HG02571 (cell line): Measurements from ENCODE around the gene CRX.
"Not testable (repeated sequence)": the region's sequence is repeated elsewhere in the genome, so short reads cannot be mapped to it uniquely, and the experiment has no call there.

Experiments
- ATAC-seq: cut with Tn5 transposase; IDR thresholded peaks from one replicate; pipeline ENCODE4 v1.9.1; 2021; ENCODE audit warnings: mild to moderate bottlenecking, moderate library complexity; ENCODE audit not compliant: unreplicated experiment

Gene CRX

GRCh38 chr19:47858646-47859285 lies 37.0 kb downstream of the CRX start, which contains the start of gene TPRX2:
TSS of gene TPRX2 (plus strand) at chr19:47859235. CDS start at chr19:47859247, 12 bp downstream.
- not testable (repeated sequence) for ATAC-seq

GRCh38 chr19:47859838-47860237 lies 38.1 kb downstream of the CRX start:
- ATAC-seq = not testable (repeated sequence)

- no peak for ATAC-seq
Measured at GRCh38 chr19:47860602-47861297, 39.0 kb downstream of the CRX start.

GRCh38 chr19:47861630-47862029 lies 39.9 kb downstream of the CRX start:
- no peak for ATAC-seq

- ATAC-seq = no peak
Measured at GRCh38 chr19:47863514-47863936, 41.8 kb downstream of the CRX start.

- no peak for ATAC-seq
Measured at GRCh38 chr19:47865166-47865565, 43.4 kb downstream of the CRX start.

- no peak for ATAC-seq
Measured at GRCh38 chr19:47878906-47879305, 57.2 kb downstream of the CRX start.

GRCh38 chr19:47879385-47879784 lies 57.6 kb downstream of the CRX start:
- not testable (repeated sequence) for ATAC-seq

GRCh38 chr19:47881757-47882156 lies 60.0 kb downstream of the CRX start:
- no peak for ATAC-seq

- no peak for ATAC-seq
Measured at GRCh38 chr19:47882890-47883289, 61.2 kb downstream of the CRX start.

GRCh38 chr19:47885067-47885463 lies 63.3 kb downstream of the CRX start:
- ATAC-seq = no peak

- ATAC-seq = no peak
Measured at GRCh38 chr19:47886010-47886559, 64.3 kb downstream of the CRX start, which contains the start of gene SULT2A1. TSS of gene SULT2A1 (minus strand) at chr19:47886315. CDS start at chr19:47886257, 58 bp downstream.

GRCh38 chr19:47890865-47891621 lies 69.3 kb downstream of the CRX start:
- no peak for ATAC-seq

- ATAC-seq = no peak
Measured at GRCh38 chr19:47891622-47891922, 69.8 kb downstream of the CRX start.

GRCh38 chr19:47891923-47892666 lies 70.4 kb downstream of the CRX start:
- no peak for ATAC-seq
